Bronchial epithelial cell (primary cell): ENCODE results near the gene SDC1. TPM values are rescaled to one million over a fixed set of nuclear protein-coding genes. Genes with fewer than 3 reads are reported as not detected.
A peak's percentile ranks its signal among the peaks of the same experiment; 100 is the strongest.

Experiments
- DNase-seq: peaks from one replicate; pipeline ENCODE4 v3.0.0-alpha.2; 2010; ENCODE audit warnings: low read depth
- FAIRE-seq: peaks from 2 replicates; lab custom pipeline; 2011; peaks lifted over from hg19 to GRCh38; lab: Jason Lieb, UNC
- H3K27me3 ChIP-seq: 2 replicates; pipeline ENCODE4 v1.5.1; 2011; ENCODE audit warnings: low read length; ENCODE audit not compliant: control insufficient read depth, insufficient read depth
- H3K36me3 ChIP-seq: 2 replicates; pipeline ENCODE4 v1.5.1; 2011; ENCODE audit warnings: low read length; ENCODE audit not compliant: control insufficient read depth, insufficient read depth
- H3K4me3 ChIP-seq: 2 replicates; pipeline ENCODE4 v1.5.1; 2011; ENCODE audit warnings: mild to moderate bottlenecking, low read depth, low read length, control low read depth
- CTCF ChIP-seq: IDR thresholded peaks from 2 replicates; pipeline ENCODE4 v1.5.1; 2011; ENCODE audit warnings: mild to moderate bottlenecking, moderate library complexity, low read length, control low read depth, inconsistent platforms; ENCODE audit not compliant: insufficient read depth, severe bottlenecking
- total RNA-seq: library from RNA; depleted of rRNA; stranded (reverse); fragments of >200 nt; gene quantifications from 2 replicates; pipeline ENCODE4 v1.2.1, GENCODE V29; 2014

The SDC1 gene
- total RNA-seq, 1 donor from 2014 or later: 1,084 TPM

- TF ChIP-seq CTCF: peak; percentile 87
- DNase-seq (peak; percentile 71), FAIRE-seq (no peak)
- Histone ChIP-seq H3K4me3 (peak overlapping the region; percentile 81), H3K27me3 (no peaks in the 10 kb centered on the region), H3K36me3 (peaks cover 12% of the 10 kb centered on the region)
Measured at GRCh38 chr2:20225294-20226151, 593 bp upstream of the SDC1 start.

DNA sequence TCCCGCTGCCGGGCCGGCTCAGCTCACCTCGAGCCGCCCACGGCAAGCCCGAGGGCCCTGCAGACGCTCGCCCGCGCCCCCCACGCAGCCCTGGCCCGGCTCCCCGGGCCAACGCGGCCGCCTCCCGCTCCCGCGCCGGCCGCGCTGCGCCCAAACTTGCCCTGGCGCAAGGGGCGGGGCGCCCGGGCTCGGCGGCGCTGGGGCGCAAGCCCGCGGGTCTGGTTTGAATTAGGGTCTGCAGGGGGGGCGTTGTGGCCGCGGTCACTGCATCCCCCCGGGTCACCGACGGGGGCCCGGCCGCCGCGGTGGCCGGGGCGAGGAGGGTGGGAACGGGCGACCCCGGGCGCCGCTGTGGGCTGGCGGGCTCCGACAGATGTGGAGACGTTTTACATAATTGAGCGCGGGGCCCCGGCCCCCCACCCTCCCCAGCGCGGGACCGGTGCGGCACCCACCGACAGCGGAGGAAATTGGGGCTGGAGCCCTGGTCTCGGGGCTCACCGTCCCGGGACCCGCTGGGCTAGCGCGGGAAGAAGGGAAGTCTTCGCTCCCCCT, 690 bp downstream of the SDC1 start:
- Histone ChIP-seq H3K36me3 (peaks cover 19% of the 10 kb centered on the region), H3K4me3 (peak overlapping the region; percentile 81), H3K27me3 (no peaks in the 10 kb centered on the region)
- no peak for FAIRE-seq
- no peak for DNase-seq
- no peak for TF ChIP-seq CTCF

DNA sequence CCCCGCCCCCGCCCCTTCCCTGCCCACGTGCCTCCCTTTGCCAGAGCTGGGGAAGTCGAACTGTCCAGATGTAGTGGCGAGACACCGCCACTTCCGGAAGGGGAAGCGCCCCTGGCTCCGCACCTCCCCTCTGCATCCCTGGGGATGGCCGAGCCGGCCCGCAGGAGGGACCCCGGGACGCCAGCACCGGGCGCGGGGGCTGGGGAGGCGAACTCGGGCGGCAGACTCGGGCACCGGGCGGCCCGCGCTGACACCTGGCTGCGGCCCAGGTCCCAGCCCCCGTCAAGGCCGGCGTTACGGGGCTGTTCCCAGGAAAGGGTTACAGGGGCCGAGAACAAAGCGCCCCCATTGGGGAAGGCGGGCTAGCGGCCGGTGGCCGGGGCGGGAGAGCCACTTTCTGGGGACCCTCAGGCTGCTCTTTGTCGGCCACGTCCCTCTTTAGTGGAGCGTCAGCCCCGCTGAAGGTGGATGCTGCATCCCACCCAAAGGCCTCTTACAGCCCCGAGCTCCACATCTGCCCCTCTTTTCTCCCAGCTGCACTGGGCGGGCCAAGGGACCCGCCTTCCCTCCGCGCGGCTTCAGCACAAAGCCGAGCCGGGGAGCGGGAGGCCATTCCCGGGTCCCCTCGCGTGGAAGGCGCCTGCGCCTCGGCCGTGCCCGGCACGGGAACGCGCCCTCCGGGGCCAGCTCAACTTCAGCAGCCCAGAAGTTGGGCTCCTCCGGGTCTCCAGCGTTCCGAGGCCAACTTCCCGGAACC, 1.3 kb downstream of the SDC1 start:
- TF ChIP-seq CTCF: no peak
- H3K27me3 ChIP-seq: no peaks in the 10 kb centered on the region
- FAIRE-seq (no peak), DNase-seq (no peak)
- H3K4me3 ChIP-seq: peak overlapping the region; percentile 81
- peaks cover 23% of the 10 kb centered on the region for H3K36me3 ChIP-seq

DNA sequence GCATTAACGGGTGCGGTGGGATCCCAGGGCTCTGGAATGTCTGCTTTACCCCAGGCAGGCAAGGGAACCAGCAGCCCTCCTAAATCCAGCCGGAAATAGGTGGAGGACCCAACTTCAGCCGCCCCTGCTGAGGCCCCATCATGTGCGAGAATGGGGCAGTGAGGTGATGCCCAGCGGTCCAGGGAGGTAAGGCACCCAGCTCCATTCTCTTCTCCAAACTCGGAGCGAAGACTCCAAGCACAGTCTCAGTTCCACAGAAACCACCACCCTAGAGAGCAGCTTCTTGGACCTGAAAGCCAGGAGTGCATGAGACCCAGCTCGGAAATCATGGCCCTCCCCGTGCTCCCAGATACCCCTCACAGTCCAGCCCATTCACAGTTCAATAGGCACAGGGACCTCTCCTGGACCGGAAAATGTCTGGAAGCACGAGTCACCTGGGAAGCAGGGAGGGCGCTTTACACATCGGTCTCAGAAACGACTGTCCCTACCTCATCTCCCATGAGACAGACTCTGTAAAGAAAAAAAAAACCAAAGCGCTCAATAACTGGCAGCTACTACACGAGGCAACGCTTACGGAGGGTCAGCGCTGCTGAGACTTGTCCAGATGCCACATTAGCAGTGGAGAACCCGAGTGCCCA, 2.0 kb downstream of the SDC1 start:
- H3K36me3 ChIP-seq: peaks cover 26% of the 10 kb centered on the region
- no peaks in the 10 kb centered on the region for H3K27me3 ChIP-seq
- no peak for FAIRE-seq
- H3K4me3 ChIP-seq: peak overlapping the region; percentile 81
- DNase-seq: no peak
- peak; percentile 18 for TF ChIP-seq CTCF

- TF ChIP-seq CTCF: no peak
- peaks cover 29% of the 10 kb centered on the region for H3K36me3 ChIP-seq
- no peaks in the 10 kb centered on the region for H3K27me3 ChIP-seq
- no peak for DNase-seq
- peak overlapping the region; percentile 81 for H3K4me3 ChIP-seq
- no peak for FAIRE-seq
Measured at GRCh38 chr2:20222014-20222768, 2.7 kb downstream of the SDC1 start.
